ENCODE results near the gene FADS2. TPM values are rescaled to one million over a fixed set of nuclear protein-coding genes. Genes with fewer than 3 reads are reported as not detected.

FADS2 gene
- total and polyA plus RNA-seq, 3 donors from 2014 or later: 73.5 to 123 (median 80.8) TPM

- no peak for DNase-seq
- no peaks in the 10 kb centered on the region for H3K9me3 ChIP-seq
- 29 to 48% methylated on average over 4 to 10 of the region's 12 CpGs for WGBS, 2 donors
- peaks cover 13% of the 10 kb centered on the region for H3K4me1 ChIP-seq
- H3K4me3 ChIP-seq: peak overlapping the region; percentile 46 to 79
- peak overlapping the region; percentile 33 to 80 for H3K27ac ChIP-seq
- no peaks in the 10 kb centered on the region for H3K36me3 ChIP-seq (ENCODE audit: low read depth, missing control alignments)
- TF ChIP-seq CTCF (IDR thresholded peaks at IDR 0.05) (no peak), POLR2A (IDR thresholded peaks at IDR 0.05) (no peak)
- intact Hi-C loops (cut with DNase I; ENCODE audit: low total_unique reads): loop anchor here (5.0 kb wide), 1 partner anchor 210 kb away; no protein-coding TSS in a partner anchor
- H3K27me3 ChIP-seq: no peaks in the 10 kb centered on the region
These were observed 63.9 kb downstream of the FADS2 start for GRCh38 chr11:61892085-61892370.

GRCh38 chr11:61893981-61894380 is 65.9 kb downstream of the FADS2 start:
- intact Hi-C loops (cut with DNase I; ENCODE audit: low total_unique reads): loop anchor here (5.0 kb wide), 1 partner anchor 208 kb away; no protein-coding TSS in a partner anchor
- TF ChIP-seq CTCF (IDR thresholded peaks at IDR 0.05) (no peak), POLR2A (IDR thresholded peaks at IDR 0.05) (no peak)
- DNase-seq: no peak
- 61 to 62% methylated on average over 5 of the region's 5 CpGs for WGBS, 2 donors
- H3K27ac ChIP-seq: no peak overlapping the region
- no peak overlapping the region for H3K4me3 ChIP-seq
- H3K27me3 ChIP-seq: no peaks in the 10 kb centered on the region
- H3K9me3 ChIP-seq: no peaks in the 10 kb centered on the region
- no peaks in the 10 kb centered on the region for H3K36me3 ChIP-seq (ENCODE audit: low read depth, missing control alignments)
- H3K4me1 ChIP-seq: peaks cover 28% of the 10 kb centered on the region

- Histone ChIP-seq H3K36me3 (ENCODE audit: low read depth, missing control alignments) (no peaks in the 10 kb centered on the region), H3K9me3 (no peaks in the 10 kb centered on the region), H3K4me1 (peaks cover 34% of the 10 kb centered on the region), H3K27me3 (no peaks in the 10 kb centered on the region), H3K27ac (no peak overlapping the region), H3K4me3 (no peak overlapping the region)
- TF ChIP-seq CTCF (IDR thresholded peaks at IDR 0.05): no peak
- no peak for TF ChIP-seq POLR2A (IDR thresholded peaks at IDR 0.05)
- DNase-seq: no peak
- 79 to 84% methylated on average over 17 of the region's 17 CpGs for WGBS, 2 donors
- intact Hi-C loops (cut with DNase I; ENCODE audit: low total_unique reads): no loop called here
These were observed 67.1 kb downstream of the FADS2 start for GRCh38 chr11:61895046-61895717.

- 63 to 70% methylated on average over 4 of the region's 4 CpGs for WGBS, 2 donors
- no peak overlapping the region for H3K4me3 ChIP-seq
- H3K27ac ChIP-seq: no peak overlapping the region
- intact Hi-C loops (cut with DNase I; ENCODE audit: low total_unique reads): no loop called here
- DNase-seq: no peak
- TF ChIP-seq POLR2A (IDR thresholded peaks at IDR 0.05): no peak
- TF ChIP-seq CTCF (IDR thresholded peaks at IDR 0.05): no peak
- H3K4me1 ChIP-seq: peaks cover 29% of the 10 kb centered on the region
- no peaks in the 10 kb centered on the region for H3K9me3 ChIP-seq
- H3K27me3 ChIP-seq: no peaks in the 10 kb centered on the region
- no peaks in the 10 kb centered on the region for H3K36me3 ChIP-seq (ENCODE audit: low read depth, missing control alignments)
These were observed 67.6 kb downstream of the FADS2 start for GRCh38 chr11:61895718-61896059.
